GM19395 (cell line): ENCODE measurements around the gene MED31.
"Not testable (repeated sequence)": the region's sequence is repeated elsewhere in the genome, so short reads cannot be mapped to it uniquely, and the experiment has no call there.

ENCODE experiments used
- ATAC-seq: cut with Tn5 transposase; IDR thresholded peaks from one replicate; pipeline ENCODE4 v1.9.1; 2021; ENCODE audit warnings: mild to moderate bottlenecking, moderate library complexity; ENCODE audit not compliant: unreplicated experiment

Gene MED31

DNA sequence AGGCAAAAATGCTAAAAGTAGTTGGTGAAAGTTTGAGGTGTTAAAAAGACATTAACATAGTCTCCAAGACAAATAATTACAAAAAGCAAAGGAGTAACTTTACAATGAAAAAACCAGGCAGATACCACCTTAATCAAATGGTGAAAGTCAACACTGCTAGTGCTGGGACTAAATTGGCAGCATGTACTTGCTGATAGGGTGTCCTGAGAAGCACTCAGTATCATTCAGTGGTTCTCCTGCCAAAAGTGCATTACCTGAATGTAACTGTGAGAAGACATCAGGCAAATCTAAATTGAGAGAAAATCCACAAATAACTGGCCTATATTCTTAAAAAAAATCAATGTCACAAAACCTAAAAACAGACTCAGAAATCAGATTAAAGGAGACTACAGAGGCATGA lies 18.9 kb downstream of the MED31 start:
- no peak for ATAC-seq

DNA sequence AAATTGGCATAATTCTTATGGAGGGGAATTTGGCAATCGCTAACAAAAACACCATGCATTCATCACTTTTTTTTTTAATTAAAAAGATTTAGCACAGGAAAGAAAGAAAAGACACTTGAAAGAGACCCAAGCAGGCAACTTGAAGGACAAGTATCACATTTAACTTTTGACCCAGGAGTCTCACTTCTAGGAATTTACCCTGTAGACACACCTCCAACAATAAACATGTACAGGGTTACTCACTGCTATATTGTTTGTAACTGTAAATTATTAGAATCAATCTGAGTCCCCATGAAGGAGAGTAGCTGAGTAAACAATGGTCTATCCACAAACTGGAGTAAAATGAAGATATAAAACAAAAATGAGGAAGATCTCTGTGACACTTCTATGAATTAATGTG lies 21.0 kb downstream of the MED31 start:
- ATAC-seq = no peak

DNA sequence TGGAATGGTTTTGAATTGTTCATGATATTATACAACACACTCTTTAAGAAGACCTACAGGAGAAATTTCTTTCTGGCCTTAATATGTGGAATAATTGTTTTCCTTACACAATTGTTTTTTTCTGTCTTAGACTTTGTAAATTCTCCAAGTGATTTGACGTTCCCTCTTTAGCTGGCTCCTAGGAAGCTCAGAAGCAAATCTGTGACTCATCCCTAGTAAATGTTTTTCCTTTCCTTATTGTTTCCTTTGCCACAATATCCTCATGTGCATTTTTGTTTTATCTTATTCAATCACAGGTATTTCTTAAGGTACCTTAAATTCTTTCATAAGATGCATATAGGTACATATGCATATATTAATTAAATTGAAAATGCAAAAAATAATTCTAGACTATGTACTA lies 24.4 kb downstream of the MED31 start:
- ATAC-seq = no peak

DNA sequence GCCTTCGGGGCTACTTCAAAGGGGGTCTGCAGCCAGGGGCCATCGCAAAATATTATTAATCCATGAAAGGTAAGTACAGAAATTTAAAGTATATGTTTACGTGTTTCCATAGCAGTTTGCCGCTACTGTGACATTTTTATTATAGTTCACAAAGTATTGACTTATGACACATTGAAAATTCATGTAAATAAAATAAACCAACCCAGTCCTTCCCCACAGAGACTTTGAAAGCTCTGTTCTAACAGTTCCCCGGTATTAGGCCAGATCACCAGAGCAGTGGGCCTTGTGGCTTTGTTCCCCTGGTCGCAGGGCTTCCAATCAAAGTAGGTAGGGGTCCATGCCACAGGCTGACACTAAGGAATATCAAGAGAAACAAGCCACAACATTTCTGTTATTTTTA lies 24.8 kb downstream of the MED31 start:
- ATAC-seq = no peak

DNA sequence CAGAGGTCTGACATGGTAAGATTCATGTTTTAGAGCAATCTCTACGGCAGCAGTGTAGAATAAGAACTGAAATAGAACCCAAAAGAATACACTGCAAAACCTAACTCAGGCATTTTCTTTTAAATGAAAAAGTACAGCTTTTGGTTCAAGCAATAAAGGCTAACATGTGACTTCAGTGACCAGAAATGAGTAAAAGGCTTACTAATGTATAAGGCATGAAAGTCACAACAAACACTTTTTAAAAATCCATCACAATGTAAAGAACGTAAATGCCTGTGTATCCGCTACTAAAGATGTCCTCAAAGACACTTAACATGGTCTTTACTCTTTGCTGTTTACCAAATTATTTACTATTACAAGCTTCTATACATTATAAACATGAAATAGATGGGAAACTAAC lies 27.5 kb downstream of the MED31 start:
- ATAC-seq = no peak

DNA sequence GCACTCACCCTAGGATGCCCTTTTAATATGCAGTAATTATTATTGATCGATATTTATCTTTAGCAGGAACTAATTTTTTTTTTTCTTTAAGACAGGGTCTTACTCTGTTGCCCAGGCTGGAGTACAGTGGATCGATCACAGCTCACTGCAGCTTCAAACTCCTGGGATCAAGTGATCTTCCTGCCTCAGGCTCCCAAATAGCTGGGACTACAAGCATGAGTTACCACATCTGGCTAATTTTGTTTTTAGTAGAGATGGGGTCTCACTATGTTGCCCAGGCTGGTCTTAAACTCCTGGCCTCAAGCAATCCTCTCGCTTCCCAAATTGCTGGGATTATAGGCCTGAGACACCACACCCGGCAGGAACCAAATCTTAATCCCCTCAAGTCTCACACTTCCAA lies 40.2 kb downstream of the MED31 start:
- ATAC-seq = no peak

DNA sequence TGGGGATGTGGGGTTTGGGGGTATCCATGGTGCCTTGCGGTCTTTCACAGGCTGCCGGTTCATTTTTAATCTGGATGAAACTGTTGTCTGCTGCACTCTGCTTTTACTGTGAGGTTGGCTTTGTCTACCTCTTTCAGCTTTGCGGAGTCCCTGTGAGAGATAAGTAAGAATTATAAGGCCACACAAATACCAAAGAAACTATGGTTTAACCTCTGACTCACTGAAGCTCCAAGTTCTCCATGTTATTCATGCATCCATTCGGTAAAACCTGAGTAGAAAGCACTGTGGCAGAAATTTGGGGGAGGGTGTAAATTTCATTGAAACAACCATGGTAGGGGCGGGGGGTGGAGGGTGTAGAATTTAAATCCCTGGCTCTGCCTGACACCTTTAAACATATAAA lies 41.4 kb downstream of the MED31 start:
- ATAC-seq = no peak

DNA sequence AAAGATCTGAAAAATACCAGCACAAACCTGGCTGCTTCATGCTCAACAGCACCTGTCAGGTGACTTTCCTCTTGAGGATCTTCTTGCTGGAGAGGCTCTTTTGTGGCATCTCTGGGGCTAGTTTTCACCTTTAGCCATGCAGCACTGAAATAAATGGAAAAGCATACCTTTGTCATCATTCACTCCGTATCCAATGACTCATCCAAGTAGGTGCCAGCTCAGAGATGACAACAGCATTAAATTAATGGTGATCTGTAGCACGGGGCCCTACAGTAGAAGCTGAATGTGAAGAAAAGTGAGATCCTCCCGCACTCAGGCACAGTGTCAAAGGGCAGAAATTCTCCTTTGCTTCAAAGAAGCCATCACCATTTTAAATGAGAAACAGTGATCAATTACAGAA lies 43.1 kb downstream of the MED31 start:
- ATAC-seq = no peak

DNA sequence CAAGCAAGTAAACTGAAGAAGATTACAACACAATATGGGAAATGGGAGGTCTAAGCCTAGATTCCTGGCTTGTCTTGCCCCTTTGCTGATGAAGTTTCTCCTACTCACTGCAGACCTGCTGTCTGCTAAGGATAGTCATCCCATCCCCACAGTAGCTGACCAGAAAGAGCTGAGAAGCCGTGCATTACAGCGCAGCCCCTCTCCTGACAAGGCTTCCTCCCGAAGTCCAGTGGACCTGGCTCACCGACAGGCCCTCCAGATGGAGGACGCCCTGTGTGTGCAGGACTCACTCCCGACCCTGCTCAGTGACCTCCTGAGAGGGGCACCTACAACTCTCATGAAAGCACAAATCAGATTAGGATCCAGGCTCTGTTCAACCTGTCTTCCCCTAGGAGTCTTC lies 46.3 kb downstream of the MED31 start:
- ATAC-seq = no peak

DNA sequence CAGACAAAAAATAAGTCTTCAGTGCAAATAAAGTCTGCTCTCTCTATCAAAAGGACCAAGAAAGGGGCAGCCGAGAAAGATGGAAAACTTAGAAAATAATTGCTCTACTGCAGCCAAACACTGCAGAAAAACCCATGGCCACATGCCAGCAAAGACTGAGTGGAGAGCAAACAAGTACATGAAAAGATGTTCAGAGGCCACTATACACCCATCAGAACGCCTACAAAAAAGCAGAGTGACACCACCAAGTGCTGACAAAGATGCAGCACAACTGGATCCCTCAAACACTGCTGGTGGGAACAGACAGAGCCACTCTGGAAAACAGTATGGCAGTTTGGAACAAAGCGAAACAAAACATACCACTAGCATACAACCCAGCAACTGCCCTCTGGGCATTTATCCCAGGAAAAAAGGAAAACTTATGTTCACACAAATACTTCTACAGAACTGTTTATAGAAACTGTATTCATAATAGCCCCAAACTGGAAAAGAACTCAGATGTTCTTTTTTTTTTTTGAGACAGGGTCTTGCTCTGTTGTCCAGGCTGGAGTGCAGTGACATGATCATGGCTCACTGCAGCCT lies 47.6 kb downstream of the MED31 start:
- no peak for ATAC-seq

DNA sequence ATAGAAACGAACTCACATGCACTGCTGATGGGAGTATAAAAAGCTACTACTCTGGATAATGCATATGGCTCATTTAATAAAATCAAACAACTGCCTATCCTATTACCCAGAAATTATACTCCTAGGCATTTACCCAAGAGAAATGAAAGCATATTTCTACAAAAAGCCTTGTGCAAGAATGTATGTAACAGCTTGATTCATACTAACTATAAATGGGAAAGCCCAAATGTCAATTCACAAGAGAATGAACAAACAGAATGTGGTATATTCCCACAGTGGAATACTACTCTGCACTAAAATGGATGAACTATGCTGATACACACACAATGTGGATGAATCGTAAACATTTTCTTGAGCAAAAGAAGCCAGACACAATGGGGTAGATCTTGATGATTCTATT lies 49.3 kb downstream of the MED31 start:
- no peak for ATAC-seq

DNA sequence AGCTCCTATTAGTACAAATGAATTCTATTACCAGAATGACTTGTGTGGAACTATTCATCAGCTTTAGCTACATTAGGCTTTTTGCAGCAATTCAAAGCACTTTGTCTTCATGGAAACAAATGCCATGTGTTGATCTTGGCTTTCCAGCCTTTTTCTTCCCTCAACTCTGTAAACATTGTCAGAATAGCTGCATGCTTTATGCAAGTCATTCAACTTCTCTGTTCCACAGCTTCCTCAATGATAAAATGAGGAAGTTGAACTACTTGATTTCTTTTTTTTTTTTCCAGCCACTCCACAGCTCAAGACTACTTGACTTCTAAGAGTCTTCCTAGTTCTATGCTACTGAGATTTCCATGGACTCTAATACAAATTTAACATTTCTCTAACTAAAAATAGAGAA lies 52.0 kb downstream of the MED31 start:
- no peak for ATAC-seq

DNA sequence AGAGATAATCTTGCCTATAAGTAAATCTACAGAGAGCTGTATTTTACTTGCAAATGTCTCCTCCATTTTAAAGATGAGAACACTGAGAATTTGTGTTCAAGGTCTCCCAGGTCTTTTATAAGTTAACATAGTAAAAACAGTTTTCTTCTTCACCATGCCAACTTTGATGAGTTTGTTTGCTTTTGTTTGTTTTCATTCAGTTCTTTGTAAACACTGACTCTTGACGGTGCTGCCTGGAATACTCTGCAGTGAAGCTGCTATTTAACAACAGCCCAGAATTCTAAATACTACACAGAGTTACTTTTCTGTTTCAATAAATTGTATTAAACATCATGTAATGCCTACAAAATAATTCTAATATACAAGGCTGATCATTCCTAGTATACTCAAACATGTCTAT lies 53.7 kb downstream of the MED31 start:
- no peak for ATAC-seq

DNA sequence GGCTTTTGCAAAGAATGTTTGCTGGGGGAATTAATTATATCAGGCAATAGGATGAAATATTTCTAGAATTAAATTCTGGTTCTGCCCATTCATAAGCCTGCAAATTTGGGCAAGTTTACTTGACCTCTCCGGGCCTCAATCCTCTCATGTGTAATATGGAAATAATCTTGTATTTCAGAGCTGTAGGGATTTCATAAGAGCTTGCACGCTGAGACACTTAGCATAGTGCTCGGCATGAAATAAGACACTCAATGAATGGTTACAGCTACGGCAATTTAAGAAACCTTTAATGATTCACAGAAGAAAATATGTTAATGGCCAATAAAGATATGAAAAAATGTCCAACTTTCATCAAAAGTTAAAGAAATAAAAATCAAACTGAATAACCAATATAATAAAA lies 54.5 kb downstream of the MED31 start:
- ATAC-seq = no peak

DNA sequence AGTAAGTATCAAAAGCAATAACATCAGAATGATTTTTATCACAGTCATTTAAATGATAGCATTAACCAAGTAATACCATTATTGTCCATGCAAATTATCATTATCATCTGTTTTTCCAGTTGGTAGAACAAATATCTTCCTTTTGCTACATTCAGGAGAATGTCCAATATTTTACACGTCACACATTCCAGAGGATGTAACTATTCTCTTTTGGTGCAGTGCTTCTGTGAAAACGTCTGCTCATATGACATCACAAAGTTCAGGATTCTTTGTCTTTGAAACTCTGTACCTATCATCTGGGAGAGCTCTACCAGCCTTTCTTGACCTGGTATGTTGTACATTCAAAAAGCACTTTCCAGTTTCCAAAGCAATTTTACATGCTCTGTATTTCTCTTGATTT lies 54.9 kb downstream of the MED31 start:
- no peak for ATAC-seq

DNA sequence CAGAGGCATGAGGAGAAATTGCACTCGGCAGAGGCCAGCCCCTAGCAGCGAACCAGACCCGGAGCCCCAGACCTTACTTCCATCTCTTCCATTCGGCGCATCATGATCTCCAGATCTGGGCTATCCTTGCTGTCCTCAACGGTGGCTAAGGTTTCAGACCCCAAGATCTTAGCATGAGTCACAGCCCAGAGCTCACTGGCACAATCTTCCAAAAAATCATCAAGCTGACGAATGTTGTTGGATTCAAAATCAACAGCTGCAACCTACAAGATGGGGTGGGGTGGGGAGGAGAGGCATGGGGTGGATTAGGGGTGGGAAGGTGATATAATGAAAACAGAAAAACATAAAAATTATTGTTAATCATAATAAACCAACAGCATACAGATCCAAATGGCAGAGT lies 55.3 kb downstream of the MED31 start:
- ATAC-seq = no peak

DNA sequence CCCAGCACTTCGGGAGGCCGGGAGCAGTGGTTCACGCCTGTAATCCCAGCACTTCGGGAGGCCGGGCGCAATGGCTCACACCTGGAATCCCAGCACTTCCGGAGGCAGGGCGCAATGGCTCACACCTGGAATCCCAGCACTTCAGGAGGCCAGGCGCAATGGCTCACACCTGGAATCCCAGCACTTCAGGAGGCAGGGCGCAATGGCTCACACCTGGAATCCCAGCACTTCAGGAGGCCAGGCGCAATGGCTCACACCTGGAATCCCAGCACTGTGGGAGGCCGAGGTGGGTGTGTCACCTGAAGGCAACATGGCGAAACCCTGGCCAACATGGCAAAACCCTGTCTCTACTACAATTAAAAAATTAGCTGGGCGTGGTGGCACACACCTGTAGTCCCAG lies 58.0 kb downstream of the MED31 start:
- not testable (repeated sequence) for ATAC-seq
